Heart left ventricle (tissue), 13 donors: ENCODE measurements around the gene WDR7.

ENCODE experiments used
- POLR2A ChIP-seq, 2 donors: fragments of 450-650 bp; IDR thresholded peaks; one replicate each; pipeline ENCODE4 v1.6.1; 2017; ENCODE audit warnings: antibody characterized with exemption in 2 of 2, mild to moderate bottlenecking in 2 of 2, moderate library complexity in 2 of 2
- TF ChIP-seq, protein P1 (sequence below), 12 donors: fragments of 200-600 bp; sonication (generic) in 4 of 12; IDR thresholded peaks; one replicate each; pipeline versions ENCODE4 v1.5.0 to v1.8.0; 2018 to 2022; ENCODE audit warnings: antibody characterized with exemption in 12 of 12, mild to moderate bottlenecking in 5 of 12
- donor health status: ischemic (EF 13 %, LVEDD 7.1; RV severe dilation, severe dysfunction).
- donor health status: DM: no; HTN: yes; CAD: no.
- donor health status: DM: no; HTN: no; CAD: no.
- donor health status: ischemic (EF 25% LVEDD 6.9; RV normal size, moderate dysfunction).
- donor health status: ischemic (EF 25% LVEDD 5.7; RV mildly dilated, moderate dysfunction).
- donor health status: ischemic (EF 35%, LVEDD 5.7; RV mildly dilated, moderate dysfunction).
- donor health status: nonischemic (EF 11% LVEDD 7.7; RV severe dilation, severe dysfunction).
- donor health status: DM: yes; HTN: yes; CAD: no.
- donor health status: PGD.
- donor health status: ischemic (EF 29% LVEDD 5.4; RV normal size, mild dysfunction).
- donor health status: nonischemic (EF 23%, LVEDD 6.1; RV moderate dilation, normal function).

- TF ChIP-seq, protein P1, sequence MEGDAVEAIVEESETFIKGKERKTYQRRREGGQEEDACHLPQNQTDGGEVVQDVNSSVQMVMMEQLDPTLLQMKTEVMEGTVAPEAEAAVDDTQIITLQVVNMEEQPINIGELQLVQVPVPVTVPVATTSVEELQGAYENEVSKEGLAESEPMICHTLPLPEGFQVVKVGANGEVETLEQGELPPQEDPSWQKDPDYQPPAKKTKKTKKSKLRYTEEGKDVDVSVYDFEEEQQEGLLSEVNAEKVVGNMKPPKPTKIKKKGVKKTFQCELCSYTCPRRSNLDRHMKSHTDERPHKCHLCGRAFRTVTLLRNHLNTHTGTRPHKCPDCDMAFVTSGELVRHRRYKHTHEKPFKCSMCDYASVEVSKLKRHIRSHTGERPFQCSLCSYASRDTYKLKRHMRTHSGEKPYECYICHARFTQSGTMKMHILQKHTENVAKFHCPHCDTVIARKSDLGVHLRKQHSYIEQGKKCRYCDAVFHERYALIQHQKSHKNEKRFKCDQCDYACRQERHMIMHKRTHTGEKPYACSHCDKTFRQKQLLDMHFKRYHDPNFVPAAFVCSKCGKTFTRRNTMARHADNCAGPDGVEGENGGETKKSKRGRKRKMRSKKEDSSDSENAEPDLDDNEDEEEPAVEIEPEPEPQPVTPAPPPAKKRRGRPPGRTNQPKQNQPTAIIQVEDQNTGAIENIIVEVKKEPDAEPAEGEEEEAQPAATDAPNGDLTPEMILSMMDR (IDR thresholded peaks at IDR 0.05): no peak
- no peak for TF ChIP-seq POLR2A (IDR thresholded peaks at IDR 0.05)
Observed at GRCh38 chr18:56825321-56825720, 174.2 kb downstream of the WDR7 start.
